KG1 (cell line): ENCODE measurements around the gene MOB3A.
A peak's percentile ranks its signal among the peaks of the same experiment; 100 is the strongest.

Source experiments
- DNase-seq: peaks from one replicate; lab custom pipeline; 2025; lab: John Stamatoyannopoulos, UW

MOB3A gene

DNA sequence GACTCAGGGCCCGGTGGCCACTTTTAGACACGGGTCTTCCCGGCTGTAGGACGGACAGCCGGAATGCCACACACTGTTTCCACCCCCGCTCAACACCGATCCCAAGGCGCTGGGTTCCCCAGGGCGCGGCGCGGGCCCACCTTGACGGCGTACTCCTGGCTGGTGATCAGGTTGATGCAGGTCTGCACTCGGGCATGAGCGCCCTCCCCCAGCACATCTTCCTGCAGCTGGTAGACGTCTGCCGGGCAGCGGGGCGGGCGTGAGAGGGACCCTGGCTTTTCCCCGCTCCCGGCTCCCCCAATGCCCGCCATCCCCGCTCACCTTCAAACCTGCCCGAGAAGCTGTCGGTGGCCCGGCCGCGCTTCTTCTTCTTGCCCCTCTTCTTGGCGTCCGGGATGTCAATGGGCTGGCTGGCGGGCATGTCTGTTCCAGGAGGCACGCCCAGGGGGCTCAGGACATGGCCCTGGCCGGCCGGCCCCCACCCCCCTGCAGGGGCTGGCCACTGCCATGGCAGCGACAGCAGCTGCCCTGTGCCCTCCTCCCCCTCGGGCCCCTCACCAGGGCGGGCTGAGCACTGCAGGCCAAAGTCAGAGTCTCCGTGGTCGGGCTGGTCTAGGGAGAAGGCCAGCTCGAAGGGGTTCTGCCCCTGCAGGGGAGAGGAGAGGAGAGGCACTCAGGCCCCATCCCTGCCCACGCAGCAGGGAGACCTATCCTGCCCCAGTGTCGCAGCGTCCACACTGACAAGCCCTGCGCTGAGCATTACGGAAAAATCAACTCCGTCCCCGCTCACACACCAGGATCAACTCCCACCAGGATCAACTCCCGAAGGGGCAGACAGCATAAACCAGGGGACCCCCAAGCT lies 49.8 kb downstream of the MOB3A start:
- DNase-seq: no peak

DNA sequence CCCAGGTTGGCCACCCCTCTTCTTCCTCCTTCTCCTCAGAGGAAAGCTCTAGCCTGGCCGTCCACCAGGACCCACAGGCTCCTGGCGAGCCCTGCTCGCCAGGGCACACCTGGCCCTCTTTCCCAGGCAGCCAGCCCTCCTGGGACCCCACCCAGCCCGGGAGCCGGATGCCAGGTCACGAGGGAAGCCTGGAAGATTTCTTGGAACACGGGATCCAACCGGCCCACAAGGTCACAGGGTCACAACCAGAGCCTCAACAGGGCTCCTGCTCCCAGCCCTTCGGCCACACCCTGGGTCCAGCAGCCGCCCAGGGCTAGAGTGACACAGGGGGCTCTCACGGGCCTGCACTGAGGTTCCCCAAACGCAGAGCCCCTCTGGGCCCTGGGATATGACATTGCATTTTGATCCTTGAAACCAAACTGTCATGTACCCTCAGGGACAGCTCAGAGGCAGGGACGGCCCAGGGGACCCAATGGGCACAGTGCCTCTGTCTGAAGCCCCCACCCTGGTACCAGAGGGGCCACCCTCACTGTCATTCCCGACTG lies 50.6 kb downstream of the MOB3A start:
- no peak for DNase-seq

DNA sequence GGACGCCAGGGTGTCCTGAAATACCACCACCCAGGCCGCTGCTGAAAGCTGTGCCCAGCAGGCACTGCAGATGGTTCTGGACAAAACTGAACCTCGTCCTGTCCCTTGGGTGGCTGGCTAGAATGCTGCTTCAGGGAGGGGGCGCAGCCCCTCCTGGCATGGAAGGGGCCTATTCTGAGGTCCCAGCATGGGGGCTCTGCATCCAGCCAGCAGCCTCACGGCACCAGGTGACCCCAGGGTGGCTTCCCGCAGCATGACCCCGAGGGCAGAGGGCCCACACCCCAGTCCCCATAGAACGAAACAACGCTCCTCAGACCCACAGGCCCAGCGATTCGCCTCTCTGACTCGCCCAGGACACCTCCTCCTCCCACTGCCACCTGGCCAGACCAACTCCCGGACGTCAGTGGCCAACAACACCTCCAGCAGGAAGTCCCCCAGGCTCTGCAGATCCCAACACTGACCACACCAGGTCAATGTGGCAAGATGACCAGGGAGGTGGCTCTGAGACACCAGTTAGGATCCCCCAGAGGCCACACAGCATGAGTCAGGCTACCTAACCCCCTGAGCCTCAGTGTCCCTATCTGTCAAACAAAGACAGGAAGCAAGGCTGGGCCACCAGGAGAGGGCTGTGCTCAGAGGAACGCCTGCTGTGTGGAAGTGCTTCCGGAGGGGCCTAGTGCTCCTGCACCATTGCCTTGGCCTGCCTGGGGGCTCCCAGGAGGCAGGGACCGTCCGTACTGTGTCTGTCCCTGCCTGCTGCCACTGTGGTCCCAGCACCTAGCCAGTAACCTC lies 51.2 kb downstream of the MOB3A start:
- no peak for DNase-seq

DNA sequence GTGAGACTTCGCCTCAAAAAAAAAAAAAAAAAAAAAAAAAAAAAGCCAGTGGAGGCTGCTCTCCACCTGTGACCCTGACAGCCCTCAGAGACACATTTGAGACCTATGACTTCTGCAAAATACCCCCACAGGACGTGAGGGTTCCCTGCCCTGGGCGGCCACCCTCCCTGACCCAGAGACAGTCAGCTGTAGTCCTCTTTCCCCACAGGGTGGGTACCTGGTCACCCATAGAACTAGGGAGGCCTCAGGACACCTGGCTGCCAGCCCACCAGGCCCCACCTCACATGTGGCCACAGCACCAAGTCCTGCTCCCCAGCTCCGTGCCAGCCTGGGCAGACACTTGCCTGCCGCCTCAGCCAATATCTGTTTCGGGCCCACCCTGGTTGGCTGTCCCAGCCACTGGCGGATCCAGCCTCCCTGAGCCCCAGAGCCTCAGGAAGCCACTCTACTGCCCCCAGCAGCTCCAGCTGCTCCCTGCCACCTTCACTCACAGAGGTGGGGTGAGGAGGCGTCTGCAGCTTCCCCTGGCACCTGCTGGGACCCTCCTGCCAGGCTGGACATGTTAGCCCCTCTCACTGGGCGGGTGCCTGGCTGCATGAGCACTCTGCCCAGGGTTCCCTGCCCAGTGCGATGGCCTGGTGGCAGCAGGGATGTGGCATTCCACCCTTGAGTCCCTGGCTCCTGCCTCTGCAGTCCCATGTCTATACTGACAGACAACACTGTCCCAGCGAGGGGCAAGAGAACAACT lies 52.0 kb downstream of the MOB3A start:
- no peak for DNase-seq

DNA sequence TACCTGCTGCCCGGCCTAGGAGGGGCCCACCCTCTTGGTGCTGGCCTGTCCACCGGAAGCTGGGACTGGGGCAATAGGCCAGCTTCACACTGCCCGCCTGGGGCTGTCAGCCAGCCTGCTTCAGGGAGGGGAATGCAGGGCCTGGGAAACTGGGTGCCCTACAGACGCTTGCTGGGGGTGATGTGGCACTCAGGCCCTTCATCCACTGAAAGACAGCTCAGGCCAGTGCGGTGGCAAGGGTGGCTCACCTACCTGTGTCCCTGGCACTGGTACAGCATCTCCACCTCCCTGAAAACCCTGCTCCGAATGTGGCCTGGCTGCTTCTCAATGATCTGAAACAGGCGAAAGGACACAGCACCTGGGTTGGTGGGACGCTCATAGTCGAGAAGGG lies 52.9 kb downstream of the MOB3A start:
- DNase-seq: no peak

DNA sequence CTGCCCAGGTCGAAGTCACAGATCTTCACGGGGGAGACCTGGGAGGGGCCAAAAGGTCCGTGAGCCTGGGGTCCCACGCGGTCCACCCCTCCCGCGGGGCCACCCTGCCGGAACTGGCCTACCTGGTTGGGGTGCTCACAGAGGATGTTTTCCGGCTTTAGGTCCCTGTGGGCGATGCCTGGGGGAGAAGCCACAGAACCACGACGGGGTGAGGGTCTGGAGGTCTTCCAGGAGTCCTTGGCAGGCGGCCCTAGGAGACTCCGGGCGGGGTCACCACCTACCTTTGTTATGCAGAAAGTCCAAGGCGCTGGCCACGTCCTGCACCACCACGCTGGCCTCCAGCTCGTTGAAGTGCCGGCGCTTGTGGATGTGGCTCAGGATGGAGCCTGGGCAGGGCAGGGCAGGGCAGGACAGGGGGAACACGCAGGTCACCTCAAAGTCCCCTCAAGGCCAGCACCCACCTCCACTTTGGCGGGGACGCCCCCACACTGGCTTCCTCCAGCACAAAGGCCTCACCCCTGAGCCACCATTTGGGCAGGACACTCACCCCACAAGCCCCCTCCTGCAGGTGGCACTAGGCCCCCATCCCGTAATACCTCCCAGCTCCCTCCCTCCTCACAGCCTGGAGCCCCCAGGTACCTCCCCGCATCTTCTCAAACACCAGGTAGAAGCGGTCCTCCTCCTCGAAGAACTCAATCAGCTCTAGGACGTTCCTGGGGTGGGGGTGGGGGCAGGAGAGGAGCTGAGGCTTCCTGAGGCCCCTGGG lies 53.5 kb downstream of the MOB3A start:
- DNase-seq: no peak

DNA sequence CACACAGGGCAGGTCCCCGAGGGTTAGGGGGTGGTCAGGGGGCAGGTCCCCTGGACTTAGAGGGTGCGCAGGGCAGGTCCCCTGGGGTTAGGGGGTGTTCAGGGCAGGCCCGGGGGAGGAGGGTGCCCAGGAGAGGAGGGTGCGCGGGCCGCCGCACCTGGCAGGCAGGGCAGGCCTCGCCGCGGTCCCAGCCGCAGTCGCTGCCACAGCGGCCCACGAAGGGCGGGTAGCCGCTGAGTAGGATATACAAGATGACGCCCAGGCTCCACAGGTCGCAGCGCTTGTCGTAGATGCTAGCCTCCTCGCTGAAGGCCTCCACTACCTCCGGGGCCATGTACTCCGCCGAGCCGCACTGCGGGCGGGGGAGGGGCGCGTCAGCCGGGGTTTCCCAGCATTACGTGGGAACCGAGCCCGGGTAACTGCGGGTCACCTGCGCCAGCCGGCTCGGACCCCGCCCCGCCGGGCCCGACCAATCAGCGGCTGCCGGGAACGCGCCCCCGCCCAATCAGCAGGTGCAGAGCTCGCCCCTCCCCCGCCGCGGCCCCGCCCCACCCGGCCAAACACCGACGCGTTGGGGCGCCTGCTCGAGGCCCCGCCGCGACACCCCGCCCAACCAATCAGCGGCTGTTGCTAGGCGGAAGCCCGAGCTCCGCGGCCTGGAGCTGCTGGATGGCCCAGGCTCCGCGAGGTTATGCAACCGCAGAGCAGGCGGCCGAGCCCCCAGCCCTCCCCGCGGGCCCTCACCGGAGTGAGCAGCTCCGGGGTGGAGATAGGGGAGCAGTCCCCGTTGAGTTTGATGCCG lies 54.2 kb downstream of the MOB3A start:
- DNase-seq: peak; percentile 52

DNA sequence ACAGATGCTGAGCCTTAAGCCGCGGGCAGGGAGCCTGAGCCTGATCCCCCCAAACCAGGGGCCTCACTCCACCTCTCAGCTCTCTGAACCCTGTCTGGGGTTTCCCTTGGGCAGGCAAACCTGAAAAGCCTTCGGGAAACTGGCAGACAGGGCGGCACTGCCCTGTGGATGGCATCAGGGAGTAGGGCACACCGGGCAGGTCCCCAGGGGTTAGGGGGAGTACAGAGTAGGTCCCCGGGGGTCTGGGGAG lies 54.8 kb downstream of the MOB3A start:
- no peak for DNase-seq

DNA sequence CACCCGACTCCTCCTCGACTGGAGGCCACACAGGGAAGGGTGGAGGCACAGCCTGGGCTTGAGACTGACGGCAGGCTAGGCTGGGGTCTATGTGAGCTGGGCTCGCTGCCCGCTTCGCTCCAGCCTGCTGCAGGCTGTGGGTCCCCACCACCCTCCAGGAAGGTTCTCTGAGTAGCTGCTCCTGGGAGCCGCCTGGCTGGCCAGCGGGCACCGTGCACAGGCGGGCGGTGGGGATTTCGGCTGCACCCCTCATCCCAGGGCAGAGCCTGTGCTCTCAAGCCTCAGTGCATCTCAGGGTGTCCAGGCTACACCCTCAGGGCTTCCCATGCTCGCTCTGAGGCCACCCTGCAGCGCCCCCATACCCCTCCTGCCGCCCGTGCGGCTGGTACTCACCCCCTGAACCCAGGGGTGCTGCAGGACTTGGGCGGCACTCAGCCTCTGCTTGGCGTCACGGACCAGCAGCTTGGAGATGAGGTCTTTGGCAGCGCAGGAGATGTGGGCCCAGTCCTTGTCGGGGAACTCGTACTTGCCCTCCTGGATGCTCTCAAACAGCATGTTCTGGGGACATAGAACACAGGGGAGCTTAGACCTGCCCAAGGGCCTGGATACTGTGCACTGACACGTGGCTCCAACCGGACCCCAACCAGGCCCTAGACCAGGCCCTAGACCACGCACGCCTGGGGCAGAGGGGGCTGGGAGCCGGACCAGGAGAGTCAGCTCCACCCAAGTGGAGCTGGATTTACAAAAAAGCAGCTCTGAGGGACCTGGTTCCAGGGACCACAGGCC lies 55.3 kb downstream of the MOB3A start:
- no peak for DNase-seq

DNA sequence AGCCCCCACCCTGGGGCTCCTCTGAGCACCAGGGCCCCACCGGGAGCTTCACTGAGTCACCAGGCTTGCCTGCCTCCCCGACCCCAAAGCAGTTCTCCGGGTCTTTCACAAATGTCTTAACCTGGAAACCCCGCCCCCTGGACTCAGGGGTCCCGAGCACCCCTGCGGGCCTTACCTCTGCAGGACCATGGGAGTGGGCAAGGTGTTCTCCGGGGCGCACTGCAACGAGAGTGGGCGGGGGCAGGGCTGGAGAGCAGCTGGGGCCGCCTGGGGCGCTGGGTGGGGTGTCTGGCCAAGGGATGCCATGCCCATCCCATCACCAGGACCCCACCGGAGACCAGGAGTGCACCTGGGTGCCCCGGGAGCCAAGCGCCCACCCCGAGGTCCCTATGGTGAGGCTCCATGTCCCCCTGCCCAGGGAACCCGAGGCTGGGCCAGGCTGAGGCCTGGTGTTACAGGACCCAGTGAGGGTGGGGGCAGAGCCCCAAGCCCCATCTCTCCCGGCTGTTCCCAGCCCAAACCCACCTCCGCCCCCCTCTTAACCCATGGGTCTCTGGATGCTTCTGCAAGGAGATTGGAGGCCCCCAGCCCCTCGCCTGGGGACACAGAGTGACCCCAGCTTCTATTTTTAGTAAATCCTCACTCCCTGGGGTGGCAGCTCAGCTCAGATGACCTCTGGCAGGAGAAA lies 56.0 kb downstream of the MOB3A start:
- DNase-seq: no peak

DNA sequence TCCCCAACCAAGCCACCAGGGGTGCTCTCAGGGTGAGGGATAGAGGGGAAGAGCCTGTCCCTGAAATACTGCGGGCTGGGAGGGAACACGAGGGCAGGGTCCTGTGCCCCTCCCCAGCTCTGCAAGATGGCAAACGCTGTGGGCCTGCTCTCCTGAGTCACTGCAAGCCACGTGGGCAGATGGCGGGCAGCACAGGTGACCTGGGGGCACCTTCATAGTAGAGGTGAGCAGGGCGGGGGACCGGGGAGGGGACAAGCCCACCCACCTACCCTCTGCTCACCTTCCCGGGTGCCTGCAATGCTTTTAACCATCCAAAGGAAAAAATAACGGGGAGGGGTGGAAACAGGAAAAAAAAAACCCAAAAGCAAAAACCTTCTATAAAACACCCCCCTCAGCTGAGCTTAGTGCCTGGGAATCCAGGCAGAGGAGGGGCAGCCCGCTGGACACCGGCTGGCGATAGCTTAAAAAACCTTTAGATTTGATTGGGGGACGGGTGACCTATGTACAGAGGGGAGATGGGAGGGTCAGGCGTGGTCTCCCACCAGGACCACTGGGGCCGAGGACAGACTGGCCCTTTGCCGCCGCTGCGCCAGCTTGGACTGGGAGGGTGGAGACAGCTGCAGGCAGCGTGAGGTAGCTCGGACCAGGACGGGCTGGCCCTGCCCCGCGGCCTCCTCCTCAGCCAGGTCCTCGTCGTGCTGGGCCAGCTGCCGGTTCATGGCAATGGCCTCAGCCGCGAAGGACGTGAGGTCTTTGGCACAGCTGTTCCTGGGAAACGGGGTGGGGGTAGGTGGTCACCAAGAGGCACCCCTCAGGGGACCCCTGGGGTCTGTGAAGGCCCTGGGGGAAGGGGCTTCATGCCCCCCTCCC lies 56.8 kb downstream of the MOB3A start:
- no peak for DNase-seq

DNA sequence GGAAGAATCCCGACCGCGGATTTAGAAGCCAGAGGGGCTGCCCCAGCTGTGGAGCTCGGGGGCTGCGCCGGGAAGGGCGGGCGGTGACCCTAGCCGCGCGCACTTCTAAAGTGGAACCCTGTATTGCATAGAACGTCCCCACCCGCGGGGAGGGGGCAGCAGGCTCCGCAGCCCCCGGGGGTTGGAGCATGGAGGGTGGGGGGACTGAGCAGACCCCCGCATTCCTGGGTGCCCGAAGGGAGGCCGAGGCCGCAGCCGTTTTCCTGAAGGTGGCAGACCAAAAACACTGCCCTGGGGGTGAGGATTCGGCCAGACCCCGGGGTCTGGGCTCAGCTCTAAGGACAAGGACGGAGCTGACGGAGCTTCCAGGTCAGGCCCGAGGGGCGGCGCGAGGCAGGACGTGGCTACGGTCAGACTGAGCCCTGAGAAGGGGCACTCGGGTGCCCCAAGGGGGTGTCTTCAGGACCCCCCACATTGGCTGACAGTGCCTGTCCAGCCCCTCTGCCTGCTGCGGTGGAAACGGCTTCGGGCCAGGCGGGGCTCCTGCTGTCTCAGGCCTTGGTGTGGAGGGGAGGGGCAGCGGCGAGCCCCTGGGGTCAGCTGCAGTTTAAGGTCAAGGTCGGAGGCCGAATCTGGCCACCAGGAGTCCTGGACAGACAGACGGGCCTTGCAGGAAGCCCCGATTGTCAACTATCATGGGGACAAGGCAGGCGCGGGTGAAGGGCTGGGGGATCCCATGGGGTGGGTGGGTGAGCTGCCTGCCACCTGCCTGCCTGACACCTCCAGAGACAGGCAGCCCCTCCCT lies 57.6 kb downstream of the MOB3A start:
- DNase-seq: no peak

DNA sequence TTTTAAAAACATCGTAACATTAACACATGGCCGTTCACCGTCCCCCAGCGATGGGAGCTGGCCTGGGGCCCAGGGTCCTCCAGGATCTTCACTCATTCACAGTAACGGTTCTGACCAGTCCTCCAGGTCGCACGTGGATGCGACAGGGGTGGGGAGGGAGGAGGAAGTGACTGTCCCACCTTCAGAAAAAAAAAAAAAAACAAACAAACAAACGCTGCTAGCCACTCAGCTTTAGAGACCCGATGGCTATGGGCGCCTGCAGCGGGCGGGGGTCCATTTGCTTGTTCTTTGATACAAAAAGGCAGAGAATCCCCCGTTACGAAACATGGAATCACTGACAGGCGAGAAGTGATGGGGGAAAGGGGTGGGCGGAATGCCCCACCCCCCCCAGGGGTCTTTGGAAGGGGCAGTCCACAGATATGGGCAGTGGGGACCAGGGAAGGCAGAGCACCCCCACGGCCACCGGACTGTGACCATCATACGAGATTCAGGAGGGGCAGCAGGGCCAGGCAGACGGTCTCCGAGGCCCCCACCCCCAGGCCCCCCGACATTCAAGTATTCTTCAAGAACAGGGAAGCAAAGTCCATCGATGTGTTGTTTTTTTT lies 58.4 kb downstream of the MOB3A start:
- DNase-seq: no peak

DNA sequence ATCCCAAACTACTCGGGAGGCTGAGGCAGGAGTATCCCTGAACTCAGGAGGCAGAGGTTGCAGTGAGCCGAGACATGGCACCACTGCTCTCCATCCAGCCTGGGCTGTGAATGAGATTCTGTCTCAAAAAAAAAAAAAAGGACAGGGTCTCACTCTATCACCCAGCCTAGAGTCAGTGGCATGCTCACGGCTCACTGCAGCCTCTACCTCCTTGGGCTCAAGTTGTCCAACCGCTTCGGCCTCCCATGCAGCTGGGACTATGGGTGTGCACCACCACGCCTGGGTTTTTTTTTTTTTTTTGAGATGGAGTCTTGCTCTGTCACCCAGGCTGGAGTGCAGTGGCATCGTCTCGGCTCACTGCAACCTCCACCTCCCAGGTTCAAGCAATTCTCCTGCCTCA lies 59.7 kb downstream of the MOB3A start:
- DNase-seq: no peak

DNA sequence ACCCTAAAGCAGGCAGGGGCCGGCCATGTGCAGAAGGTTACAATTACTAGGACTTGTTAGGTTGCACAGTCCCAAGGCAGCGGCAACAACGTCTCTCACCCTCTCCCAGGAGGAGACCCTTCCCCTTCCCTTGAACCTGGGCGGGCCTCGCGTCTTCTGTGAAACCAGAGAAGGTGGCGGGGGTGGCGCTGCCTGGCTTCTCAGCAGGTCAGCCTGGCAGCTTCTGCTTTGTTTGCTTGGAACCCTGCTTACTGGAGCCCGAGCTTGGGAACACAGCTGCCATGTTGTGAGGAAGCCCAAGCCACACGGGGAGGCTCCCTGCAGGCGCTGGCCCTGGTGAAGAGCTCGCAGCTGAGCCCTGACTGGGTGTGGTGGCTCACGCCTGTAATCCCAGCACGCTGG lies 60.5 kb downstream of the MOB3A start:
- no peak for DNase-seq

DNA sequence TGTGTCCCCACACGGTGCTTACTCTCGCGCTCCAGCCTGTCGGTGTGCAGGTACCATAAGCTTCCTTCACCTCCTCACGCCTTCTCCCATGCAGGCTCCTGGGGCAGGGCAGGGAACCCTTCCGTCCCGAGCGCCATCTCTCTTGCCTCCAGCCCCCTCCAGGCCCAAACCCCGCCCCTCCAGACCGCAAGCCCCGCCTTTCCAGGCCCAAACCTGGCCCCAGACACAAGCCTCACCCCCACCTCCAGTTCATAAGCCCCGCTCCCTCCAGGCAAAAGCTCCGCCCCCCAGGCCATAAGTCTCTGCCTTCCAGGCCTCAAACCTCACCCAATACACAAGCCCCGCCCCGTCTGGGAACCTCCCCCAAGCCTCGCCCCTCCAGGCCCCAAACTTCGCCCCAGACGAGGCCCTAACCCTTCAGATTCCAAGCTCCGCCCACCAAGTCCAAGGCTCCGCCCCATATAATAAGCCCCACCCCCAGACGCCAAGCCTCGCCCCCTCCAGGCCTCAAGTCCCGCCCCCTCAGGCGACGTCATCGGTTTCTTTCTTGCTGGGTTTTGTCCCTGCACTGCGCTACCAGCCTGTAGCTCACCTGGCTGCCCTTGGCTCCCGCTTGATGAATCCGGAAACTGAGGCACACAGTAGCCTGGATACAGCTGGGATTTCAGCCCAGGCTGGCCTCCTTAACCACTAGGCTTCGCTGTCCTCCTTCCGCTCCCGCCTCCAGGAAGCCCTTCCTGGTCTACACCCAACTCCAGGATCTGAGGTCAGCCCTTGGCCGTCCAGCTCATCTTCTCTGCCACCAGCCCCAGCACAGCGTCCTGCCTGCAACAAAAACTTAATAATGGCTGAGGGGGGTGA lies 61.2 kb downstream of the MOB3A start:
- no peak for DNase-seq
